Measurements from ENCODE around the gene PLSCR3. TPM values are rescaled to one million over a fixed set of nuclear protein-coding genes. Genes with fewer than 3 reads are reported as not detected.

Gene PLSCR3
- total and polyA plus RNA-seq, 2 donors (not counting 1 experiment from before 2014, with no cell fraction given) = 25.4 to 39.1 TPM

DNA sequence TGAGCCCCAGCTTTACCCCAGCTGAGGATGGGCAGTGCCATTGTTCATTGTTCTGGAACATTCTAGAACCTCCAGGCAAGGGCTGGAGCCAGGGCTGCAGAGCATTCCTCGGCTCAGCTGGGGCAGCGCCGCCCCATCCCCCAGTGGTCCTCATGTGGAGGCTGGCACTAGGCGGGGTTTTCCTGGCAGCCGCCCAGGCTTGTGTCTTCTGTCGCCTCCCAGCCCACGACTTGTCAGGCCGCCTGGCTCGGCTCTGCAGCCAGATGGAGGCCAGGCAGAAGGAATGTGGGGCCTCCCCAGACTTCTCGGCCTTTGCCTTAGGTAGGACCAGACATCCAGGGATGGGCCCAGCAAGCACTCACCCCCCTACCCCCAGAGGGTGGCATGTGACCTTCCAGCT is 39.3 kb downstream of the PLSCR3 start, which contains the start of gene TMEM95:
Gene TMEM95 (plus strand): TSS at position 104 of the 400 bp plus-strand sequence. CDS start 49 bp downstream, at position 153.
- peak in 1 of 2 donors; percentile 18 for DNase-seq (ENCODE audit: low read depth in 2 of 2)
- Histone ChIP-seq H3K4me2 (ENCODE audit: extremely low read depth, insufficient read depth, low read length) (peak within 1 kb of the TSS; percentile 51), H3K4me1 (ENCODE audit: control insufficient read depth, extremely low read depth, insufficient read depth, low read length) (peaks cover 15% of the 10 kb centered on the region), H3K79me2 (ENCODE audit: control insufficient read depth, insufficient read depth, low read length) (peaks cover 19% of the 10 kb centered on the region), H4K20me1 (ENCODE audit: control insufficient read depth, extremely low read depth, insufficient read depth, low read length) (no peaks in the 10 kb centered on the region), H3K36me3 (ENCODE audit: control insufficient read depth, insufficient read depth, low read length) (no peaks in the 10 kb centered on the region), H3K4me3 (replicated peaks in 1 of 4; ENCODE audit: control extremely low read depth in 1 of 4, insufficient read depth in 1 of 4, low read depth in 3 of 4, low read length in 4 of 4) (peak within 1 kb of the TSS in 1 of 4 experiments; percentile 97), H3K9ac (ENCODE audit: insufficient read depth, low read length) (no peak within 1 kb of the TSS), H2AFZ (ENCODE audit: low read length) (no peak within 1 kb of the TSS), H3K27me3 (ENCODE audit: control insufficient read depth, insufficient read depth, low read length) (no peaks in the 10 kb centered on the region), H3K9me3 (ENCODE audit: control insufficient read depth, insufficient read depth, low read depth, low read length) (no peaks in the 10 kb centered on the region), H3K27ac (ENCODE audit: insufficient read depth, low read length) (no peak within 1 kb of the TSS)
- no peak for TF ChIP-seq EZH2 (IDR thresholded peaks at IDR 0.05; ENCODE audit: low read length, missing control alignments)
- TF ChIP-seq, protein P1, sequence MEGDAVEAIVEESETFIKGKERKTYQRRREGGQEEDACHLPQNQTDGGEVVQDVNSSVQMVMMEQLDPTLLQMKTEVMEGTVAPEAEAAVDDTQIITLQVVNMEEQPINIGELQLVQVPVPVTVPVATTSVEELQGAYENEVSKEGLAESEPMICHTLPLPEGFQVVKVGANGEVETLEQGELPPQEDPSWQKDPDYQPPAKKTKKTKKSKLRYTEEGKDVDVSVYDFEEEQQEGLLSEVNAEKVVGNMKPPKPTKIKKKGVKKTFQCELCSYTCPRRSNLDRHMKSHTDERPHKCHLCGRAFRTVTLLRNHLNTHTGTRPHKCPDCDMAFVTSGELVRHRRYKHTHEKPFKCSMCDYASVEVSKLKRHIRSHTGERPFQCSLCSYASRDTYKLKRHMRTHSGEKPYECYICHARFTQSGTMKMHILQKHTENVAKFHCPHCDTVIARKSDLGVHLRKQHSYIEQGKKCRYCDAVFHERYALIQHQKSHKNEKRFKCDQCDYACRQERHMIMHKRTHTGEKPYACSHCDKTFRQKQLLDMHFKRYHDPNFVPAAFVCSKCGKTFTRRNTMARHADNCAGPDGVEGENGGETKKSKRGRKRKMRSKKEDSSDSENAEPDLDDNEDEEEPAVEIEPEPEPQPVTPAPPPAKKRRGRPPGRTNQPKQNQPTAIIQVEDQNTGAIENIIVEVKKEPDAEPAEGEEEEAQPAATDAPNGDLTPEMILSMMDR (conservative IDR thresholded peaks at IDR 0.05 in 1 of 2, IDR thresholded peaks at IDR 0.05 in 1 of 2; ENCODE audit: low read depth in 1 of 2, low read length in 2 of 2) = no peak

DNA sequence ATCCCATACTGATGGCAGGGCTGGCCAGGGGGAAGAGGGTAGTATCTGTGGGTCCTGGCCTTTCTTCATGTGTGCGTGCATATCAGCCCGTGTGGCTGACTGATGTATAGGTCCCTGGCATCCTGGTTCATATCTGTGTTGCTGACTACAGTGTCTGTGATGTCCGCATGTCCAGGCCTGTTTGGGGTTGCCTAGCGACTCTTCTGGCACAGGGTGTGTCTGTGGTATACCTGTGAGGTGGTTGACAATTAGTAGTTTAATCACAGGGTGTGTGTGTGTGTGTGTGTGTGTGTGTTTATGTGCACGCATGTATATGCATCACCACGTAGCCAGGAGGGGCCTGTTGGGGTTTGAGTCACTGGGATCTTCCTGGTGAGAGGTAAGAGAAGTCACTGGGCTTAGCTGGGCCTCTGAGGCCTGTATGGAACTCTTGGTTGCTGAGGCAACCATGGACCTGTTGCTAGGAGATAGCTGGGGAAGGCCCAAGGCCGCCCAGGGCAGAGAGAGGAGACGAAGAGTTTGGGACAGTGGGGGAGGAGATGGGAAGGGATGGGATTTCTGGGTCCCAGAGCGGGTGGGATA is 40.0 kb downstream of the PLSCR3 start:
- Histone ChIP-seq H3K36me3 (ENCODE audit: control insufficient read depth, insufficient read depth, low read length) (no peaks in the 10 kb centered on the region), H3K79me2 (ENCODE audit: control insufficient read depth, insufficient read depth, low read length) (peaks cover 19% of the 10 kb centered on the region), H2AFZ (ENCODE audit: low read length) (no peak overlapping the region), H3K4me2 (ENCODE audit: extremely low read depth, insufficient read depth, low read length) (peak overlapping the region; percentile 32), H3K9me3 (ENCODE audit: control insufficient read depth, insufficient read depth, low read depth, low read length) (no peaks in the 10 kb centered on the region), H3K4me1 (ENCODE audit: control insufficient read depth, extremely low read depth, insufficient read depth, low read length) (peaks cover 20% of the 10 kb centered on the region), H3K4me3 (replicated peaks in 1 of 4; ENCODE audit: control extremely low read depth in 1 of 4, insufficient read depth in 1 of 4, low read depth in 3 of 4, low read length in 4 of 4) (peak overlapping the region in 1 of 4 experiments; percentile 97), H4K20me1 (ENCODE audit: control insufficient read depth, extremely low read depth, insufficient read depth, low read length) (no peaks in the 10 kb centered on the region), H3K9ac (ENCODE audit: insufficient read depth, low read length) (no peak overlapping the region), H3K27ac (ENCODE audit: insufficient read depth, low read length) (no peak overlapping the region), H3K27me3 (ENCODE audit: control insufficient read depth, insufficient read depth, low read length) (no peaks in the 10 kb centered on the region)
- peak; percentile 33 to 70 for DNase-seq (ENCODE audit: low read depth in 2 of 2)
- TF ChIP-seq, protein P1 (conservative IDR thresholded peaks at IDR 0.05 in 1 of 2, IDR thresholded peaks at IDR 0.05 in 1 of 2; ENCODE audit: low read depth in 1 of 2, low read length in 2 of 2) = no peak
- no peak for TF ChIP-seq EZH2 (IDR thresholded peaks at IDR 0.05; ENCODE audit: low read length, missing control alignments)

DNA sequence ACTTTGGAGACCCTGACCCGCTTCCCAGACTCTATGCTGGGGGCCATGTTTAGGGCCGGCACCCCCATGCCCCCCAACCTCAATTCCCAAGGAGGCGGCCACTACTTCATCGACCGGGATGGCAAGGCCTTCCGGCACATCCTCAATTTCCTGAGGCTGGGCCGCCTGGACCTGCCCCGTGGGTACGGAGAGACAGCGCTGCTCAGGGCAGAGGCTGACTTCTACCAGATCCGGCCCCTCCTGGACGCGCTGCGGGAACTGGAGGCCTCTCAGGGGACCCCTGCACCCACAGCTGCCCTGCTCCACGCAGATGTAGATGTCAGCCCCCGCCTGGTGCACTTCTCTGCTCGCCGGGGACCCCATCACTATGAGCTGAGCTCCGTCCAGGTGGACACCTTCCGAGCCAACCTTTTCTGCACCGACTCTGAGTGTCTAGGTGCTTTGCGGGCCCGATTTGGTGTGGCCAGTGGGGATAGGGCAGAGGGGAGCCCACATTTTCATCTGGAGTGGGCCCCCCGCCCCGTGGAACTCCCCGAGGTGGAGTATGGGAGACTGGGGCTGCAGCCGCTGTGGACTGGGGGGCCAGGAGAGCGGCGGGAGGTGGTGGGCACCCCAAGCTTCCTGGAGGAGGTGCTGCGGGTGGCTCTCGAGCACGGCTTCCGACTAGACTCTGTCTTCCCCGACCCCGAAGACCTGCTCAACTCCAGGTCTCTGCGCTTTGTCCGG is 41.3 kb downstream of the PLSCR3 start:
- H3K36me3 ChIP-seq (ENCODE audit: control insufficient read depth, insufficient read depth, low read length) = no peaks in the 10 kb centered on the region
- H3K4me3 ChIP-seq (replicated peaks in 1 of 4; ENCODE audit: control extremely low read depth in 1 of 4, insufficient read depth in 1 of 4, low read depth in 3 of 4, low read length in 4 of 4) = peak overlapping the region; percentile 77 to 97 (median 90)
- no peak for DNase-seq (ENCODE audit: low read depth in 2 of 2)
- H3K27ac ChIP-seq (ENCODE audit: insufficient read depth, low read length) = no peak overlapping the region
- H3K4me2 ChIP-seq (ENCODE audit: extremely low read depth, insufficient read depth, low read length) = peak overlapping the region; percentile 98
- peaks cover 28% of the 10 kb centered on the region for H3K4me1 ChIP-seq (ENCODE audit: control insufficient read depth, extremely low read depth, insufficient read depth, low read length)
- H2AFZ ChIP-seq (ENCODE audit: low read length) = no peak overlapping the region
- H3K79me2 ChIP-seq (ENCODE audit: control insufficient read depth, insufficient read depth, low read length) = peaks cover 19% of the 10 kb centered on the region
- H4K20me1 ChIP-seq (ENCODE audit: control insufficient read depth, extremely low read depth, insufficient read depth, low read length) = no peaks in the 10 kb centered on the region
- TF ChIP-seq, protein P1 (conservative IDR thresholded peaks at IDR 0.05 in 1 of 2, IDR thresholded peaks at IDR 0.05 in 1 of 2; ENCODE audit: low read depth in 1 of 2, low read length in 2 of 2) = no peak
- TF ChIP-seq EZH2 (IDR thresholded peaks at IDR 0.05; ENCODE audit: low read length, missing control alignments) = no peak
- H3K9me3 ChIP-seq (ENCODE audit: control insufficient read depth, insufficient read depth, low read depth, low read length) = no peaks in the 10 kb centered on the region
- H3K9ac ChIP-seq (ENCODE audit: insufficient read depth, low read length) = no peak overlapping the region
- H3K27me3 ChIP-seq (ENCODE audit: control insufficient read depth, insufficient read depth, low read length) = no peaks in the 10 kb centered on the region
